Measurements from ENCODE around the gene LATS1.

DNA sequence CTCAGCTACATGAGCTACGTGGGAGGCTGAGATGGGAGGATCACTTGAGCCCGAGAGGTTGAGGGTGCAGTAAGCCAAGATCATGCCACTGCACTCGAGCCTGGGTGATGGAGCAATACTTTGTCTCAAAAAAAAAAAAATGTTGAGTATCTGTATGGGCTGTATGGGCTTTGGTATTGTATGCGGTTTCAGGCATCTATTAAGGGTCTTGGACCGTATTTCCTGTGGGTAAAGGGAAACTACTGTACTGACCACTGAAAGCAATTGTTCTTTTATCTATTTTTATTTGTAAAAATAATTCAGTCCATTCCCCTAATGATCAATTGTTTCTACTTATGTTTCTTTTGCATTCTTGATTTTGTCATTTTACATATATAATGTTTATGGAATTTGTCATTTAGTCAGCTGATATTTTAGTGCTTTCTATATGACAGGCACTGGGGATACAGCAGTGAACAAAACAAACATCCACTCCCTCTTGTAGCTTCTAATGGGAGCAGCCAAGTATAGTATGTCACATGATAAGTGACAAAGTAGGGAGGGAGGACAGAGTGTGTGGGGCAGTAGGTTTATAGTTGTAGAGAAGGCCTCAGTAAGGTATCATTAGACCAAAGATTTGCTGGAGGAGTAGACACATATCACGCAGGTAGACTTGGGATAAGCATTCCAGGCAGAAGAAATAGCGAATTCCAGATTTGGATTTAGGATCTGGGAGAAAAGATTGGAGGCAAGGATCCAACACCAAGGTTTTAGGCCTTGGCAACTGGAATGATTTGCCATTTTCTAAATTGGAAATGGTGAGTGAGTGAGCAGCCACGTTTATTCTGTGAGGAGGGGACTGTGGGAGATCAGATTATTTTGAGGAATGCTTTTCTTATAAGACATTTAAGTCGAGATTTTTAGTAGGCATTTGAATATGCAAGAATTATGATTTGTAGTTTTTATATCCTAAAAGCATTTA lies 37.7 kb upstream of the LATS1 start:
- TF ChIP-seq CTCF (IDR thresholded peaks at IDR 0.05) (no peak), POLR2AphosphoS5 (IDR thresholded peaks at IDR 0.05) (no peak)
